NCI-H1436 treated with DMSO at 0.1 percent for 48 hours (cell line): ENCODE results near the gene PNKD.

Source experiments
- DNase-seq: peaks from one replicate; lab custom pipeline; 2025; lab: John Stamatoyannopoulos, UW

PNKD gene

DNA sequence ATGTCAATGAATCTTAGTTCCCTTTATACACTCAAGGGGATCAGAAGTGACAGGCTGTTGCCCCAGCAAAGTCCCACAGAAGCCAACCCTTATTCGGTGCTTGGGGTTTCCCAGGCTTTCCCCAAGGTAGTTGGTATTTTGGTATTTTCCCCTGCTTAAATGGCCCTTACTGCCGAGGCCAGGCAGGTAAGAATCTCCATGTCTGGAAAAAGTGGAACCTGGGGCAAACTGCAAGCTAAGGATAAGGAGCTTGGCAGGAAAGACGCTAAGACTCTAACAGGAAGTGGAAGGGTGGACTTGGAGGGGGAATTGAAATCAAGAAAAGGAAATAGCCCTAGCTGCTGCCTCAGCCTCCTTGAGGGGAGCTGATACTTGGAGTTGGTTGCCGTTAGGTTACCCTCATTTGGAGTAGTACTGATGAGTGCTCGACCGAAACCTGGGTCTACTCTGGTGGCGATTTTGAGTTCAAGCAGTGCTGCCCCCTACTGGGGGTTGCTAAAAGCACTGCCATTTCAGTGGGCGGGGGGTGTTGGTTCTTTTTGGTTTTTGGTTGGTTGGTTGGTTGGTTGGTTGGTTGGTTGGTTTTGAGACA, 12.8 kb upstream of the PNKD start:
- DNase-seq = no peak

DNA sequence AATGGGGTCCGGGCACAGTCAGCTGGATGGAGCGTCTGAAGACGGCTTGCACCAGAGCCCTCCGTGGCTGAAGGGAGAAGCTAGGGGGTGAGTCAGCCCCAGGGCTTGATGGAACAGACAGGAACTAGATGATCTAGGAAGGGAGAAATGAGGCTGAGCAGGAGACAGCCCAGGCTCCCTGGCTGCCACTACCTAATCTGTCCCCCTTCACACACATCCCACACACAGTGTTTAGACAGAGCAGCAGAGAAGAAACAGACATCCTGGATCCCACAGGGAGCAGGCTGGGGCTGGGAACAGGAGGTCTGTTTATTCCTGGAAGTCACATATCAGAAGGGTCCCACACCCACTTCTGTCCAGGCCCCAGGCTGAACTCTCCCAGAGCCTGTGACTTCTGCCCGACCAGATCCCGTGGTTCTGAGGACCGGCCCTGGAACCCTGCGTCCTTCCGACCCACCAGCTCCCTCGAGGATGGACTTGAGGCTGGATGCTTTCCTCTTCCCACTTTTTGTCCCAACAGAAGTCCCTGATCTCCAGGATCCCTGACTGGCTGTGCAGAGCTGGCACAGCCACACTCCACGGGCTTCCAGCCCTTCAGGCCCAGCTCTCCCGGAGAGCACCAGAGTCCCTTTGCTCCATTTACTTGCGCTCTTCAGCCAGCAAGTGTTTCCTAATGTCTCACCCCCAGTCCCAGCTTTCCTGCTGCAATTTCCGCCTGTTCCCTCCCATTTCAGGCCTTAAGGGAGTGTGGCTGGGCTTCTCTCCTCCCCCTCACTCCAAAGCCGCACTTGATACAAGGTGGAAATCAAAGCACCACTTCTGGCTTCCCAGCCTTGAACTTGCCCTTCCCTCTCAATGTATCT, 11.0 kb upstream of the PNKD start:
- DNase-seq = no peak

DNA sequence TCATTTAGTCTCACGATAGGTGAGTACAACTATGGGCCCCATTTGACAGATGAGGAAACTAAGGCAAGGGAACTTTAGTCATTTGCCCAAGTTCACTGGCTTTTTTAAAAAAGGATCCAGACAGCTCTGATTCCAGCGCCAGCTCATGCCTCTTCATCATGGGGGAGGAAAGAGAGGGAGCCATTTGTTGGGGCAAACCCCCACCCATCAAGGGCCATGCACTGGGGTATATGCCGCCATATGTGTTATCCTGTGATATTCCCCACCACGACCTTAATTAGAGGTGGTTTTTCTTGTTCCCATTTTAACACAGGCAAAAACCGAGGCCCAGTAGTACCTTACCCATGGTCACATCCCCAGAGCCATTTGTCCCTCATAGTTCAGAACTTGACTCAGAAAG, 10.2 kb upstream of the PNKD start:
- DNase-seq = no peak

DNA sequence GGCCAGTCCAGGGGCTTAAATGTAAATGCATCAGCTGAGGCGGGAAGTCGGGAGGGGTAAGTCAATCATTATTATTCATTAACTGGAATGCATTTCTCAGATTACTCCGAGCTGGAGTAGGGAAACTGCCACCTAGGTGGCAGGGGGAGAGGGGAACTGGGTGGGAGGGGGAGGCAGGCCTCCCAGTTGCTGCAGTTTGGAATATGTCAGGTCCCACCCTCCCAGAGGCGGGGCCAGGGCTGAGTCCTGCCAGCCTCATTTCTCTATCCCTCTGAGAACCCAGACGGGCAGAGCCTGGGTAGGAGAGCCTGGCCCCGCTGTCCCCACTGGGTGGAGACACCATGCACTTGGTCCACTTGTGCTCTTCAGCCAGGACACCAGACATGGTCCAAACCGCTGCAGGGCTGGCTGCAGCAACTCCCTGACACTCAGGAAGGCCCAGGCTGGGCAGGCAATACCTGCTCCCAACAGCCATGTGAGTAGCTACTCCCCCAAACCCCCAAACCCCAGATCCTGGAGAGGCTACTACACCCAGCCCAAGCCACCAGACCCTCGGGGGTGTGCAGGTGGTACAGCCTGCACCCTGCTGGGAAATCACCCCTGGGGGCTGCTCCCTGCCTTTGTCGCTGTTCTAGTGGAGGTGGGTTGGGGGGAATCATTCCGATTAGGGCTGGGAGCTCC, 9.4 kb upstream of the PNKD start, which contains the start of gene GPBAR1:
Gene GPBAR1 (plus strand): TSS at position 274 of the 681 bp plus-strand sequence. CDS start 1,710 bp downstream, outside the sequence.
- no peak for DNase-seq

DNA sequence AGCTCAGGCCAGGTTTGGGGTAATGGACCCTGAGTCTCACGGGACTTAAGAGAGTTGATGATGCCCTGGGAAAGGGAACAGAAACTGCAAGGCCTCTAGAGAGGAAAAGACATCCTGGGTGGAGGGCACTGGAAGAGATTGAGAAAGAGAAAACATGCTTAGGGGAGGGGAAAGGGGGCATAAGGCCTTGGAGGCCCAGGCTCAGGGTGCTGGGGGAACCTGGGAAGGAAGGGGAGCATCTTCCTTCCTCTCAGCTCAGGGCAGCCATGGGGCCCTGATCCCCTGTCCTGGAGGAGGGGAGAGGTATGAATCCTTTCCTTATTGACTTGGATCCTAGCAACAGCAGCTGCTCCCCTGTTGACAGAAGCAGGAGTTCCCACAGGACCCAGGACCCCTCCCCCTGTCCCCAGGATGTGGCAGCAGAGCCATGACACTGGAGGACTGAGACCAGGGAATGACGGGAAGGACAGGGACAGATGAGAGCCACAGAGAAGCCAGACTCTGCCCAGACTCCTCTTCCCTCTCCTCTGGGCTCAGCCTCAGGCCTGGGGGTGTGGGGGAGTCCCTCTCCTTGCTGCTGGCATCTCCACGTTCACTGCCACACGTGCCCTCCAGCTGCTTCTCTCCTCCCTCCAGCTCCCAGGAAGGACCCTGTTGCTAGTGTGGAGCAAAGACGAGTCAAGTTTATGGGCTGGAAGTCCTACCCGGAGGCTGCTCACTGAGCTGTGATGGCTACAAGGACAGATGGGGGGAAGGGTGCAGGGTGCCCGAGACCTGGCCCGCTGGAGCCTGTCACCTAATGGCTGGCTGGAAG, 8.7 kb upstream of the PNKD start:
- no peak for DNase-seq

DNA sequence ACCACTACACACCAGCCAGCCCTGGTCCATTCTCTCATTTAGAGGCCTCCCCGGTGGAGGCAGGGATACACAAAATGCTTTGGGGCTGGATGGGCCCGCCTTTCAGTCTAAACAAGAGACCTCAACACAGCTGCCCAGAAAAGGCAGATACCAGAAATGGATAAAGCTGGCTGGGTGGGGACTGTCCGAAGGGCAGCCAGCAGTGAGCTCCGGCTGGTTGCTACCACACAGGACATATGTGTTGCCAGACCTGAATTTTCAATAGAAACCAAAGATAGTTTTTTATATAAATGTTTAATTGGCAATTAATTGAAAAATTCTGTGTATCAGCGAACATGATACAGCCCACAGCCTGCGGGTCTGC, 8.1 kb upstream of the PNKD start:
- DNase-seq = no peak

DNA sequence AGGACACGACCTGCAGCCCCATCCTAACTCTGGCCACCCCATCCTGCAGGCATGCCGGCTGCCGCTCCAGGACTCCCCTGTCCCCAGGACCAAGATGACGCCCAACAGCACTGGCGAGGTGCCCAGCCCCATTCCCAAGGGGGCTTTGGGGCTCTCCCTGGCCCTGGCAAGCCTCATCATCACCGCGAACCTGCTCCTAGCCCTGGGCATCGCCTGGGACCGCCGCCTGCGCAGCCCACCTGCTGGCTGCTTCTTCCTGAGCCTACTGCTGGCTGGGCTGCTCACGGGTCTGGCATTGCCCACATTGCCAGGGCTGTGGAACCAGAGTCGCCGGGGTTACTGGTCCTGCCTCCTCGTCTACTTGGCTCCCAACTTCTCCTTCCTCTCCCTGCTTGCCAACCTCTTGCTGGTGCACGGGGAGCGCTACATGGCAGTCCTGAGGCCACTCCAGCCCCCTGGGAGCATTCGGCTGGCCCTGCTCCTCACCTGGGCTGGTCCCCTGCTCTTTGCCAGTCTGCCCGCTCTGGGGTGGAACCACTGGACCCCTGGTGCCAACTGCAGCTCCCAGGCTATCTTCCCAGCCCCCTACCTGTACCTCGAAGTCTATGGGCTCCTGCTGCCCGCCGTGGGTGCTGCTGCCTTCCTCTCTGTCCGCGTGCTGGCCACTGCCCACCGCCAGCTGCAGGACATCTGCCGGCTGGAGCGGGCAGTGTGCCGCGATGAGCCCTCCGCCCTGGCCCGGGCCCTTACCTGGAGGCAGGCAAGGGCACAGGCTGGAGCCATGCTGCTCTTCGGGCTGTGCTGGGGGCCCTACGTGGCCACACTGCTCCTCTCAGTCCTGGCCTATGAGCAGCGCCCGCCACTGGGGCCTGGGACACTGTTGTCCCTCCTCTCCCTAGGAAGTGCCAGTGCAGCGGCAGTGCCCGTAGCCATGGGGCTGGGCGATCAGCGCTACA, 7.4 kb upstream of the PNKD start:
- DNase-seq = no peak

DNA sequence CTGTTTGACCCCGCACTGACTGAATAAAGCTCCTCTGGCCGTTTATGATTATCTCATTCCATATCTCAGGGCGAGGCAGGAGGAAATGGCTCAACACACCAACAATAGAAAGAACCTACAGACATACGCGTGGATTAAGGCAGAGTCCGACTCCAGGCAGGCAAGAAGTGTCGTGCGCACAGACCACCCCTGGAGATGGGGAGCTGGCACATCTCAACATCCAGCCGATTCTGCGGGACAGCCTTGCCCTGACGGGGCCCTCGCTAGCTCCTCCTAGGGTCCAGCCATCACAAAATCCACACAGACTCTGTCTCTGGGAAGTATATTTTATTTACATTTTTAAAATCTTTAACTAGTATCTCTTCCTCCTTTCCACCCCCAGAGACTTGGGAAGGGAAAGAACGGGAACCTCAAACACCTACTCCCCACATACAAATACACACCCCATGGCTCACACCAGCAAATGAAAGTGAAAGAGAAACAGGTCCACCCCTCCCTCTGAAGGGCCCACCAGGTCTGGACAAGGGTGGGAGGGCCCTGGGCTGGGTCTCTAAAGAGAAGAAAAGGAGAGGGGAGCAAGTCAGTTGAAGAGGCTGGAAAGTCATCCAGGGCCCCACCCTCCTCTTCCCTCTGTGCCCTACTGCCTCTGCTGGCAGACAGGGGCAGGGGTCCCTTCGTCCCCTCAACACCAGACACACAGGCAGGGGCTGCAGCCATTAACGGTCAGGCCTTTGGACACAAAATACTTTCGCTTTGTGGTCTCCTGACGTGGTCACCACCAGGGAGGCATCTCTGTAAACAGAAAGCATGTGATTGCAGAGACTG, 6.3 kb upstream of the PNKD start:
- no peak for DNase-seq

DNA sequence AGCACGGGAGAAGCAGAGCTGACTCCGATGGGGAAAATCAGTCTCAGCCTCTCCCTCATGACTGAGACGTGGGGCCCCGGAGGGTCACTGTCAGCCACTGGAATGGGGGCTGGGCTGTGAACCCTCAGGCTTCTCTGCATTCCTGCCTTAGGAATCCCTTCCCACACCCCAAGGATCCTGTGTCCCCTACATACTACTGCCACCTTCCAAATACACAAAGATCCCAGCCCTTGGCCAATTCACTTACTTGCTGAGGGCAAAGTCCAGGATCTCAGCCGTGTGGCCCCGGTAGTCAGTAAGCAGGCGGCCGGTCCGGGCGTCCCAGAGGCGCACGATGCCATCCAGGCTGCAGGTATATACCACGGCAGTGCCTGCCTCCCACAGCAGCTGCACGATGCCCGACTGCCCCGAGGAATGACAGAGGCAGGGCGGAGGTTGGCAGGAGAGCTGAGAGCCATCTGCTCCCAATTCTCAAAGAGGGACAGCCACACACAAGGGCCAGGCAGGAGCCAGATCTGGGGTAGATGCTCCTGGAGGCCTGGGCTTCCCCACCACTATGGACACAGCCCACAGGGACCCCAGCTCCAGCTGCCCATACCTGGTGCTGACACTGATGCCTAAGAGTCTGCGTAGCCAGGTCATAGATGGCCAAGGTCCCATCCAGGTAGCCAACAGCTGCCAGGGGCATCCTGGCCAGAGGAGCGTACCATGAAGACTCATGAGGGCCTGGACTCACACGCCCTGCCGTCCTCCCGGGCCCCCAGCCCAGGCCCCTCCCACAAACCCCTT, 5.4 kb upstream of the PNKD start:
- no peak for DNase-seq

DNA sequence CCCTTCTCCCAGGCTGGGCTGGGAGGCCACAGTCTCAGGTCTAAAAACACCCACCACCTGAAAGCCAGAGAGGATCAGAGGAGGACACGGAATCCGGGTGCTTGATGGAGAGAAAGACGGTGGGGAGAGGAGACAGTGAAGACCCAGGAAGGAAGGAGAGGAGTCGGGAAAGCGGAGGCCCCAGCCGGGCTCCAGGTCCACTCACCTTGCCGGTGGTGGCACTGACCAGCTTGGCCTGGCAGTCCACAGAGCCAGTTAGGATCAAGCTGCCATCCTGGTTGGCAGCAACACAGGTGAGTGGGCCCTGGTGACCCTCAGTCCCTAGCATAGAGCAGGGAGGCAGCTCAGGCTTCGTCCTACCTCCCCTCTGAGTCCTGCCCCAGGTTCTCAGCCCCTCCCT, 4.7 kb upstream of the PNKD start:
- DNase-seq = no peak

DNA sequence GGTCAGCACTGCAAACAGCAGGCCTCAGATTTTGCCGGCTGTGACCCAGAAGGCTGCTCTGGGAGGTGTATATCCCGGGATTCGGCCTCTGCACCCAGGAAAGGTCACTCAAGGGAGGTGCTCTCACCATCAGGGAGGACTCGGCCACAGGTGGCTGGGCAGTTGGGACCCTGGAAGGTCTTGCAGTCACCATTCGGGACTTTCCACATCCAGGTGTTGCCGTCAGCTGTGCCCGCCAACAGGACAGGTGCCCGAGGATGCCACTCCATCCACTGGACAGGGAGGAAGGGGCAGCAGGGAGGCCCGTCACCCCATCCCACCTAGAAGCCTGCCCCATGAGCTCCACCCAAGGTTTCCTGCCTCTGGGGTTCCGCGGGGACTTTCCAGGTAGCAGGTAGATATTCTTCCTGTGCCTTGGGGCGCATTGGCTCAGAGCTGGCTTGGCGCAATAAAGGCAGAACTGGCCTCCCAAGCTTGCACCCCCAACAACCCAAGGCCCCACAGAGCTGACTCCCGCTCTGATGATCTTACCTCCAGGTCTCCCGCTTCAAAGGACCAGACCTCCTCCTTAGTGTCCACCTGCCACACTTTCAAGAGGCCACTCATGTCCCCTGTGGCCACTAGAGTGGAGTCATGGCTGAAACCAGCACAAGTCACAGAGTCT, 3.9 kb upstream of the PNKD start:
- DNase-seq = no peak

DNA sequence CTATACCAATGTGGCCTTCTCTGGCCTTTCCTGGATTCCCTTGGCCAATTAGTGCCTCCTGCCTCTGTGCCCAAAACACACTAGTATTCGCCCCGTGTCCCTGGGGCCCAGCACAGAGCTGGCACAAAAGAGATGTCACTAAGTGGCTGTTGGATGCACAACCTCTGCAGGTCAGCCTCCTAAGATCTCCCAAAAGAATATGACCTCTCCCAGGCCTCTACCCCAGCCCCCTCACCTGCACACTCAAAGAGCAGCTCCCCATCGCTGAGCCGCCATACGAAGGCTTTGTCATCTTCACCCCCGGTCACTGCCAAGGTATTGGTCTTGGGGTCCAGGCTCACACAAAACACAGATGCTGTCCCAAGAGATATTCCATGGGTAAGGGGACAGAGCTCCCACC, 3.1 kb upstream of the PNKD start:
- DNase-seq = no peak

DNA sequence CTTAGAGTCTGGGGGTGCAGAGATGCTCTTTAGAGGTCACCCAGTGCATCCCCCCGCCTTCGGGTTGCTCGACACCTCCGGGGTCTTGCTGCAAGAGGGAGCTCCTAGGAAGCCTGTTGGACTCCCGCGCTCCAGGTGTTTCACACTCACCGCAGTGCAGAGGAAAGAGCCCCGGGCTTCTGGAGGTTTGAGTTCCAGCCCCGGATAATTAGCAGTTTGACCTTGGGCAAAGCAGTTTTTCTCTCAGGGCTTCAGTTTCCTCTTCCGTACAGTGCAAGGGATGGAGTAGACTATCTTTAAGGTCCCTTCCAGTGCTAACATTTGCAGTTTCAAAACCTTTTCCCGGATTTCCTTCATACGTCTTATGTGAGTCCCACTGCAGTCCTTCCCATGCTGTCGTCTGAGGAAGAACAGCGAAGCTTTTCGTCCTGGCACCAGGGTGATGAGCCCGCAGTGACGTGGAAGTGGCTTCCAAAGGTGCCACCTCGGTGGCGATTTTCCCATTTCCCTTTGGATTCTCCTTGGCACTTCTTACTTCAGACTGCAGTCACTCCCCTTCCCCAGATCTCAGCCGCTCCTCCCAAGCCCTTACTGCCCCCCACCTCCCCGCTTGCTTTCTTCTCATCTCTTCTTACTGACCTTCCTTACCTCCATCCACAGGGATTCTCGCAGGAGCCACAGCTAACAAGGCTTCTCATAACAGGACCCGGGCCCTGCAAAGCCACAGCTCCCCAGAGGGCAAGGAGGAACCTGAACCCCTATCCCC, 585 bp downstream of the PNKD start:
- no peak for DNase-seq

DNA sequence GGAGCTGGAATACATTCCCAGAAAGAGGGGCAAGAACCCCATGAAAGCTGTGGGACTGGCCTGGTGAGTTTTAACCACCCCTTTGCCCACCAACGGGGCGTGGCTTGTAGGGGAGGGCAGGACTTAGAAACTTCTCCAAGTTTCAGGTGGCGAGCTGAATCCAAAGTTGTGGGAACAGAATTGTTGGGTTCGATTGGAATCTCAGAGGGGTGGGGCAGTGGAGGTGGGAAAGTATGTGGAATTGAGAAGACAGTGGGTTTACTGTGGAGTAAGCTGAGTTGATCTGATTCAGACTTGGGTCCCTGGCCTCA, 1.1 kb downstream of the PNKD start:
- no peak for DNase-seq

DNA sequence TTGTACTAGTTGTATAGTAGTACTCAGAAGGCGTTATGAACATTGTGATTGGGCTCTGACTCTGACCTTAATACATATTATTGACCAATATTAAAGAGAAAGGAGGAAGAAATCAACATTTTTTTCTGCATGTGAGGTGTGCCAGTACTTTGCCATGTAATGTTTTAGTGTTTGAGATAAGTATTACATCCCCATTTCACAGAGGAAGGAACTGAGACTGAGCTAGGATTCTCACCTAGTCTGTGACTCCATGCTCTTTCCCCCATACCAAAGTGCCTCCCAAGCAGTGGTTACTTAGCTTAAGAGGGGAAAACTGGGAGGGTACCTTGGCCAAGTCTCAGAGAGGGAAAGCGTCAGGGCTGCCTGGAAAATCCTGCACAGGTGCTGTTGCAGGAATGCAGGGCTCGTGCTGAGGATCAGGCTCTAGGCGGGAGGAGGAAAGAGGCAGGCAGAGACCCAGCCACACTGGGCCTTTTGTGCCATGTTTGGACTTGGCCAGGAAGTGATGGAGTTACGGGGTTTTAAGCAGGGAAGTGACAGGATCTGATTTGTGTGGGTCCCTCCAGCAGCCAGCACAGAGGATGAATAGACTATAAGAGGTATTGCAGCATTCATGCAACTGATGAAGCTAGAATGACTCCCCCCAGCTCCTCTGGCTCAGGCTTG, 1.7 kb downstream of the PNKD start:
- DNase-seq = no peak

DNA sequence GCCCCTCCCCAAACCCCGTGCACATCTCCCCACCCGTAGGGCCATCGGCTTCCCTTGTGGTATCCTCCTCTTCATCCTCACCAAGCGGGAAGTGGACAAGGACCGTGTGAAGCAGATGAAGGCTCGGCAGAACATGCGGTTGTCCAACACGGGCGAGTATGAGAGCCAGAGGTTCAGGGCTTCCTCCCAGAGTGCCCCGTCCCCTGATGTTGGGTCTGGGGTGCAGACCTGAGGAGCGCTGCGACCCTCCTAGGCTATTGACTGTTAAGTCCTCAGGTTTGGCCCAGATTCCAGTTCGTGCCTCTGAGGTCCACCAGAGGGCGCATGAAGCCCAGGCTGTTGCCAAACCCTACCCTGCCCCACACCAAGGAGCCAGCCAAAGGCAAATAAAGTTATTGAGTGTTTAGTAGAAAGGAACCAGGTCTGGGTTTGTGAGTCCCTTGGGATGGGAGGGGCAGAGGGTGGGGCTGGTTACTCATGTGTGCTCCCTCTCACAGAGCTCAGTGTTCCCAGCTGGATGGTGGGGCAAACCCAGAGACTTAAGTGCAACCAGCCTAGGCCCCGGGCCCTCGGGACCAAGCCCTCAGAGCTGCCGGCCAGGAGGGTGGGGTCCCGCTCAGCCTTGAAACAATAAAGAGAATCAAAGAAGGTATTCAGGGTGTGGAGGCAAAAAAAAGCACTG, 2.4 kb downstream of the PNKD start:
- DNase-seq = peak; percentile 16
